ENCODE results near the gene AQP6. TPM values are rescaled to one million over a fixed set of nuclear protein-coding genes. Genes with fewer than 3 reads are reported as not detected.

Gene AQP6
- total RNA-seq, 6 experiments from 2014 or later, result 0.31 to 0.34 TPM; not detected in 4

DNA sequence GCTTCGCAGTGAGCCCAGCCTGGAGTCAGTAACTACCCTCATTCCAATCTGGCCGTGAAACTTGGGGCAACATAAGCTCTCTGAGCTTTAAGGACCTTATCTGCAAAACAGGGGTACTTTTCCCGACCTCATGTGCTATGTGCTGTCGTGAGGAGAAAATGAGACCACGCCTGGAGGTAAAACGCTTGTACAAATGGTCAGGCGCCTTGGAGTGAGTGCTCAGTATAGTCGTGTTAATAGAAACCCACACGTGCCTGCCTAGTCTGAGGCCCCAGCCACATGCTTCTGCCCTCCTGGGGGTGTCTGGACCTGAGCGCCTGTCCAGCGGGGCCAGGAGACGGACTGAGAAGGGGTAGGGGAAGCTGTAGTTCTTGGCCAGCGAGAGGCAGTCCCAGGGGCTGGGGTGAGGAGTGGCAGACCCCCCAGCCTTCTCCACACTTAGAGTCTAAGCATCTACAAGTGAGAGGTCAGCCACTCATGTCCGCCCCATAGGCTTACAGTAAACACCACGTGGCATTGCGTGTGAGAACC is 6.2 kb upstream of the AQP6 start:
- Histone ChIP-seq H3K4me1 (peaks cover 0 to 33% (median 3%) of the 10 kb centered on the region in 4 donors), H3K4me3 (no peak overlapping the region), H3K36me3 (no peaks in the 10 kb centered on the region), H3K27me3 (no peaks in the 10 kb centered on the region), H3K9me3 (no peaks in the 10 kb centered on the region), H3K27ac (no peak overlapping the region)
- intact Hi-C loops (cut with DNase I), result loop anchor here (5.0 kb wide), 2 partner anchors 91 to 106 kb away; partner anchors contain the start of gene ASIC1 (in 1 of the 2)
- ATAC-seq, result no peak
- no peak for DNase-seq
- TF ChIP-seq POLR2A (IDR thresholded peaks at IDR 0.05), result no peak
- WGBS (ENCODE audit: insufficient coverage, low coverage, low lambda C conversion rate, missing lambda C conversion rate), result 19% methylated on average over 10 of the region's 16 CpGs

DNA sequence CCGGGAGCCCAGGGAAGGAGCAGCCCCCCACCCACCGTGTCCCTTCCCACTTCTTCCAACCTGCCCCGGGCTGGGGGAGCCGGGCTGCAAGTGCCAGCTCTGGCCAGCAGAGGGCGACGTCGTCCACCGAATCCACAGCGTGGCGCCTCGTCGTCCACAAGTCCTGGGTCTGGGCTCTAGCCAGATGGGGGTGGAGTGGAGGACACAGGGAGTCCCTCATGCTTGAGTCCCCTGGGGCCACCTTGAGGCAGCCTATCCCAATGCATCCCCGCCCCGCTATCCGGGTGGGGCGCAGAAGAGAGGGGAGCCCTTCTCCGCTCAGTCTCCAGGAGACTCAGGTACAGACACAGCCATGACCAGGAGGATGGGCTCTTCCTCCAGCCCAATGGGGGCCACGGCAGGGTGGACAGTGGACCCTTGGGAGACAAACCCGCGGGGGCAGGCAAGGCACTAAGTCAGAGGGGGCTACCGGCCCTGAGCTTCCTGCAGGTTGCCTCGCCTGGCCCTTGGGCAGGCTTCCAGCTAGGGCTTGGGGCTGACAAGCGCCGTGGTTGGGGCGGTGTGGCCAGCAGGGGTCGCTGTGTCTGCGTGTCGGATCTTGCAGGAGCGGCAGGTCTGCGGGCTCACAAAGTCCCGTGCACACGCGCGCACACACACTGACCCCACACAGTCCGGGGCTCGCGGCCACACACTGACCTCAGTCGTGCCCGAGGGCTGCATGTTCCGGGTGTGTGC is 5.5 kb upstream of the AQP6 start:
- no peaks in the 10 kb centered on the region for H3K9me3 ChIP-seq
- WGBS (ENCODE audit: insufficient coverage, low coverage, low lambda C conversion rate, missing lambda C conversion rate), result no CpG with 5 or more reads among the region's 40 CpGs
- TF ChIP-seq, protein P1, sequence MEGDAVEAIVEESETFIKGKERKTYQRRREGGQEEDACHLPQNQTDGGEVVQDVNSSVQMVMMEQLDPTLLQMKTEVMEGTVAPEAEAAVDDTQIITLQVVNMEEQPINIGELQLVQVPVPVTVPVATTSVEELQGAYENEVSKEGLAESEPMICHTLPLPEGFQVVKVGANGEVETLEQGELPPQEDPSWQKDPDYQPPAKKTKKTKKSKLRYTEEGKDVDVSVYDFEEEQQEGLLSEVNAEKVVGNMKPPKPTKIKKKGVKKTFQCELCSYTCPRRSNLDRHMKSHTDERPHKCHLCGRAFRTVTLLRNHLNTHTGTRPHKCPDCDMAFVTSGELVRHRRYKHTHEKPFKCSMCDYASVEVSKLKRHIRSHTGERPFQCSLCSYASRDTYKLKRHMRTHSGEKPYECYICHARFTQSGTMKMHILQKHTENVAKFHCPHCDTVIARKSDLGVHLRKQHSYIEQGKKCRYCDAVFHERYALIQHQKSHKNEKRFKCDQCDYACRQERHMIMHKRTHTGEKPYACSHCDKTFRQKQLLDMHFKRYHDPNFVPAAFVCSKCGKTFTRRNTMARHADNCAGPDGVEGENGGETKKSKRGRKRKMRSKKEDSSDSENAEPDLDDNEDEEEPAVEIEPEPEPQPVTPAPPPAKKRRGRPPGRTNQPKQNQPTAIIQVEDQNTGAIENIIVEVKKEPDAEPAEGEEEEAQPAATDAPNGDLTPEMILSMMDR (IDR thresholded peaks at IDR 0.05), result peak; percentile 67 to 90 (median 70)
- TF ChIP-seq POLR2A (IDR thresholded peaks at IDR 0.05), result no peak
- H3K4me1 ChIP-seq, result peaks cover 0 to 33% (median 3%) of the 10 kb centered on the region in 4 donors
- no peaks in the 10 kb centered on the region for H3K27me3 ChIP-seq
- no peak overlapping the region for H3K27ac ChIP-seq
- H3K4me3 ChIP-seq, result peak overlapping the region; percentile 12 to 41 (median 29)
- DNase-seq (peak; percentile 91 to 94 (median 93)), ATAC-seq (peak; percentile 77 to 83 (median 79))
- intact Hi-C loops (cut with DNase I), result loop anchor here (5.0 kb wide), 2 partner anchors 90 to 105 kb away; partner anchors contain the start of gene ASIC1 (in 1 of the 2)
- H3K36me3 ChIP-seq, result no peaks in the 10 kb centered on the region

DNA sequence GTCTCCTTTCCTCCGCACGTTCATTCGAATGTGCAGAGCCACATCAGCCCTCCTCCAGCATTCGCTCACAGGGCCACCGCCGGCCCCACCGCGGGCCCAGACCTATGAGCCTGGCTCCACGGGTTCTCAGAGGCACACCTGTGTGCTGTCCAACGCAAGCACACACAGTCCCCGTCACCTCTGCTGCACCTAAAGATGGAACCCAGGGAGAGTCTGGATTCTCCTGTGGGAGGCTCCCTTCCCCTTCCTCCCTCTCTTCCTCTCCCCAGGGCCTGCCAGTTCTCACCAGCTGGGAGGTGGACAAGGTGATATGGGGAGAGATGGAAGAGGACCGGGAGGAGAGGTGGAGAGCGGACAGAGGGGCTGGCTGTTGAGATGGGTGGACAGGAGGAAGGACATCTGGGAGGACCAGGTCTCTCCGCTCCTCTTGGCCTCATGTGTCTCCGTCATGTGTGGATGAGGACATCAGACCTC is 4.9 kb upstream of the AQP6 start:
- TF ChIP-seq POLR2A (IDR thresholded peaks at IDR 0.05), result no peak
- TF ChIP-seq, protein P1 (IDR thresholded peaks at IDR 0.05), result no peak
- intact Hi-C loops (cut with DNase I), result loop anchor here (5.0 kb wide), 2 partner anchors 89 to 104 kb away; partner anchors contain the start of gene ASIC1 (in 1 of the 2)
- no peaks in the 10 kb centered on the region for H3K27me3 ChIP-seq
- H3K4me3 ChIP-seq, result peak overlapping the region in 2 of 3 donors; percentile 12 to 41
- peaks cover 0 to 29% (median 3%) of the 10 kb centered on the region in 4 donors for H3K4me1 ChIP-seq
- ATAC-seq (no peak), DNase-seq (no peak)
- H3K36me3 ChIP-seq, result no peaks in the 10 kb centered on the region
- no peak overlapping the region for H3K27ac ChIP-seq
- 50% methylated on average over 5 of the region's 15 CpGs for WGBS (ENCODE audit: insufficient coverage, low coverage, low lambda C conversion rate, missing lambda C conversion rate)
- no peaks in the 10 kb centered on the region for H3K9me3 ChIP-seq

DNA sequence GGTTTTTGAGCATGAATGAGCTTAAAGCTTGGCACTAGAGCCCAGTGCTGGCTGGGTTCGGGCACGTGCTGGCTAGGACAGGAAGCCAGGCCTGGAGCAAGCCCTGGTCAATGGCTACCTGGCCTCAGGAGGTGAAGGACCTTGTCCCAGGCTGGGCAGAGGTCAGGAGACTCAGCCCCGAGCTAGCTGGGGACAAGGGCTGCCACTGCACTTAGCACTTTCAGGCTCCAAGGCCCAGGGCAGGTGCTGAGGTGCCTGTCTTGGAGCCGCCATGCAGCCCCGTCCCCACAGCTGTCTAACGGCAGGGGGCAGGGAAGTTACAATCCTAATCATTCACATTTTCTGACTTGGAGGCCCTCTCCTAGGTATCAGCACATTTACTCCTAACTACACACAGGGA is 4.3 kb upstream of the AQP6 start:
- intact Hi-C loops (cut with DNase I), result loop anchor here (5.0 kb wide), 2 partner anchors 89 to 104 kb away; partner anchors contain the start of gene ASIC1 (in 1 of the 2)
- ATAC-seq, result peak; percentile 35 to 73 (median 54)

More for the DNA sequence above, 4.3 kb upstream of the AQP6 start:
- Histone ChIP-seq H3K4me3 (no peak overlapping the region), H3K4me1 (peaks cover 0 to 24% (median under 1%) of the 10 kb centered on the region in 4 donors), H3K36me3 (no peaks in the 10 kb centered on the region), H3K9me3 (no peaks in the 10 kb centered on the region), H3K27ac (no peak overlapping the region), H3K27me3 (no peaks in the 10 kb centered on the region)
- peak; percentile 52 to 88 (median 86) for DNase-seq
- TF ChIP-seq POLR2A (IDR thresholded peaks at IDR 0.05), result no peak
- TF ChIP-seq, protein P1 (IDR thresholded peaks at IDR 0.05), result no peak
- WGBS (ENCODE audit: insufficient coverage, low coverage, low lambda C conversion rate, missing lambda C conversion rate), result no CpG with 5 or more reads among the region's 6 CpGs

Measured in right lobe of liver (tissue), 6 donors.